ENCODE results near the gene ADIRF.
"Not testable (repeated sequence)": the region's sequence is repeated elsewhere in the genome, so short reads cannot be mapped to it uniquely, and the experiment has no call there.

Gene ADIRF

DNA sequence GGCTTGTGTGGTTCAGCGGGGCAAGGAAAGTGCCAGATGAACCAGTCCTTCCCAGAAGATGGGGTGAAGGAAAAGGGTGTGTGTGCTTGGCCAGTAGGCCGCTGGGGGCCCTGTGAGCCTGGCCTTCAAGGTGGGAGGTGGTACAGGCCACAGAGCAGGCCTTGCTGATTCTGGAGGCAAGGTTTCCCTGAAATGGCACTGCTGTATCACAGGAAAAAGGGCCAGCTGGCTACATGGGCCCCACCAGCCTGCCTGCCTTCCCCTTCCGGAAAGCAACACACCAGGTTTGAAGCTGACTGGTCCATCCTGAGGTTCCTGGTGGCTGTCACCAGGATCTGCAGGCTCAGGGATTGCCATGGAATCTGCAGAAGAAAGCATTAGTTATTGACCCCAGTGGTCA, 23.4 kb upstream of the ADIRF start:
- Mint-ChIP-seq H3K4me1 (peaks cover 12% of the 10 kb centered on the region), H3K27me3 (ENCODE audit: low read depth) (peaks cover 4% of the 10 kb centered on the region), H3K36me3 (ENCODE audit: low read depth) (no peaks in the 10 kb centered on the region), H3K4me3 (no peak overlapping the region), H3K9me3 (peaks cover 7% of the 10 kb centered on the region), H3K27ac (peak overlapping the region in 1 of 3 experiments; percentile 38)
- TF ChIP-seq, protein P1, sequence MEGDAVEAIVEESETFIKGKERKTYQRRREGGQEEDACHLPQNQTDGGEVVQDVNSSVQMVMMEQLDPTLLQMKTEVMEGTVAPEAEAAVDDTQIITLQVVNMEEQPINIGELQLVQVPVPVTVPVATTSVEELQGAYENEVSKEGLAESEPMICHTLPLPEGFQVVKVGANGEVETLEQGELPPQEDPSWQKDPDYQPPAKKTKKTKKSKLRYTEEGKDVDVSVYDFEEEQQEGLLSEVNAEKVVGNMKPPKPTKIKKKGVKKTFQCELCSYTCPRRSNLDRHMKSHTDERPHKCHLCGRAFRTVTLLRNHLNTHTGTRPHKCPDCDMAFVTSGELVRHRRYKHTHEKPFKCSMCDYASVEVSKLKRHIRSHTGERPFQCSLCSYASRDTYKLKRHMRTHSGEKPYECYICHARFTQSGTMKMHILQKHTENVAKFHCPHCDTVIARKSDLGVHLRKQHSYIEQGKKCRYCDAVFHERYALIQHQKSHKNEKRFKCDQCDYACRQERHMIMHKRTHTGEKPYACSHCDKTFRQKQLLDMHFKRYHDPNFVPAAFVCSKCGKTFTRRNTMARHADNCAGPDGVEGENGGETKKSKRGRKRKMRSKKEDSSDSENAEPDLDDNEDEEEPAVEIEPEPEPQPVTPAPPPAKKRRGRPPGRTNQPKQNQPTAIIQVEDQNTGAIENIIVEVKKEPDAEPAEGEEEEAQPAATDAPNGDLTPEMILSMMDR (IDR thresholded peaks at IDR 0.05; ENCODE audit: unreplicated experiment in 3 of 3): no peak

DNA sequence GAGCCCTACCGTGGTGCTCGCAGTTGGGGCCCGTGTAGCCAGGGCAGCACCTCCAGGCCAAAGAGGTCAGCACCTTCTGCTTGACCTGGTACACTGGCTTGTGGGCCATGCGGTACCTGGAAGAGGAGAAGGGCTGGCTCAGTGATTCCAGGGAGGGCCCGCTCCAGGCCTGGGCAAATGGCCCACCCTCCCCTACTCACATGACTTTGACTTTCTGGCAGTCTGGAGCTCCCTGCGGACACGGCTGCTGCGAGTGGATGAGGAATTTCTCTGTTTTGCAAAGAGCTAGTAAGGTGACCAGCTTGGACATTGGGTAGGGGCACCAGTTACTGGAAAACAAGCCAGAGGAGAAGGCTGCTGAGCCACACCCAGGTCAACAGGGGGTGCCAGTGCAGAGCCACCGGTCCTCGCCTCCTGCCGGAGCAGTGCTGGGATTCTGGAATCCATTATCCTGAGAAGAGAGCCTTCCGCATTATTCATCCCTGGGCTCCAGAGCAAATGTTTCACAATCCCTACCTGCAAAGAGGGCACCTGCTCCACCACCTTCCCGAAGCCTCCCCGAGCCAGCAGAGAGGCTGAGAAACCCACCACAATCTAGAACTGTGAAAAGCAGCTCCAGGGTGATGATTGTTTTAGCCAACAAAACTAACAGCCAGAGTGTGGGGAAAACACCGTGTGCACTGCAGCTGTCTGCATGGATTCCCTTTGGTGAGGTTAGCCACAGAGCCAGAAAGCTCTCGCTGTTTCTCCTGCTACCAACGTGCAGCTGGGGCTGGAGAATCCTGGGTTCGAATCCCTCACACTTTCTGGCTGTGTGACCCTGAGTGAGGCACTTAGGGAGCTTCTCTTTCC, 22.7 kb upstream of the ADIRF start:
- peaks cover 11% of the 10 kb centered on the region for H3K9me3 Mint-ChIP-seq
- peaks cover 4% of the 10 kb centered on the region for H3K27me3 Mint-ChIP-seq (ENCODE audit: low read depth)
- H3K36me3 Mint-ChIP-seq (ENCODE audit: low read depth): peaks cover 3% of the 10 kb centered on the region
- TF ChIP-seq, protein P1 (IDR thresholded peaks at IDR 0.05; ENCODE audit: unreplicated experiment in 3 of 3): peak in 2 of 3 experiments; percentile 11 to 45
- H3K4me3 Mint-ChIP-seq: no peak overlapping the region
- H3K27ac Mint-ChIP-seq: peak overlapping the region in 2 of 3 experiments; percentile 13 to 56
- peaks cover 12% of the 10 kb centered on the region for H3K4me1 Mint-ChIP-seq

DNA sequence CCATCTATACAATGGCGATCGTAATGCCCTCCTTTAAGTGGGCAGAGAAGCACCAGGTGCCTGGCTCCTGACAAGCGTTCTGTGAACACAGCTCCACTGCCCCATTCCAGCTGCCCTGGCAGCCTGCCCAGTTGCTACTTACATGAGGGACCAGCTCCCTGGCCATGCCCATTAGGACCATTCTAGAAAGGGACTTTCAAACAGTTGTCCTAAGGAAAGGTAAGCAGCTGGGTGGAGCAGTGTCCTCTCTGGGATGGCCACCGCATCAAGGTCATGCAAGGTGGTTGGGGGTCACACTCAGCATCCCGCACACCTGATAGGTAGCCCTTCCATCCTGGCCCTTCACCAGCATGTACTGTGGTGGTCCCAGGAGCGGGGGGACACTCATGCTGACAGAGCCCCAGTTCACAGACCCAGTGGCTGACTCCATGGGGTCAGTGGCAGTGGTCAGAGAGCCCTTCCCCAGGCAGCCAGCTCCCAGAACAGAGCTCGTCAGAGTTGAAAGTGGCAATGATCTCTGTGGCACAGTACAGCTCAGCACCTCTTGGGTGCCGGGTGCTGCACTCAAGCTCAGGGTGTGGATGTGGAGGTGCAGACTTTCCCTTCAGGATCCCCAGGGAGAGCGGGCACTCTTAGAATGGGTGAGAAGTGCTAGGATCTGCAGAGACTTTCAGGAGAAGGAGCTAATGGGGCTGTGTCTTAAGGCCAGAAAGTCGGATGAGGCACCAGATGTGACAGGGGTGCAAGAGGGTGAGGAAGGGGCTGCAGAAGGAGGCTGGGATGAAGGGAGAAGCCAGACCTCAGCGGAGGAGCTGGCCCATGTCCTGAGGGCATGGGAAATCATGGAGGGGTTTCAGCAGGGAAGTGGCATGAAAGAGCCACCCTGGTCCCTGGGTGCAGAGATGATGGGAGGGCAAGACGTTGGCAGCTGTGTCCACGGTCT, 21.8 kb upstream of the ADIRF start:
- H3K9me3 Mint-ChIP-seq: peaks cover 12% of the 10 kb centered on the region
- peaks cover 4% of the 10 kb centered on the region for H3K36me3 Mint-ChIP-seq (ENCODE audit: low read depth)
- TF ChIP-seq, protein P1 (IDR thresholded peaks at IDR 0.05; ENCODE audit: unreplicated experiment in 3 of 3): no peak
- H3K27me3 Mint-ChIP-seq (ENCODE audit: low read depth): peaks cover 4% of the 10 kb centered on the region
- peak overlapping the region in 1 of 3 experiments; percentile 5 for H3K27ac Mint-ChIP-seq
- no peak overlapping the region for H3K4me3 Mint-ChIP-seq
- peaks cover 12% of the 10 kb centered on the region for H3K4me1 Mint-ChIP-seq

- not testable (repeated sequence) for H3K27me3 Mint-ChIP-seq (ENCODE audit: low read depth)
Measured at GRCh38 chr10:86947806-86948205, 20.5 kb upstream of the ADIRF start.

DNA sequence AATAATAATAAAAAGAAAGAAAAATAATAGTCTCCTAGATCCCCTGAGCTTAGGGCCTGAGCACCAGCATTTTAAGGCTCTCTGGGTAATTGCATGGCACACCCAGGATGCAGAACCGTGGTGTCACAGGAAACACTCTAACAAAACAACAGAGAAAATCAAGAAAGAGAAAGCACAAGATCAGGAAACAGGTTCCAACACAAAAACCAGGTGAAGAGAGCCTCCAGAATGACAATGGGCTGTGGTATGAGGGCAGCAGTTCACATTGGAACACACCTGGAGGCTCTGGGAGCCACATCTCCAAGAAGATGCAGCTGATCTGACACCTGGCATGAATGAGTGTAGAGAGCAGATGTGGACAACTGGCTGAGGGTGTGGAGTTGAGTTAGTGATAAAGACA, 17.9 kb upstream of the ADIRF start:
- no peak overlapping the region for H3K4me3 Mint-ChIP-seq
- peak overlapping the region in 2 of 3 experiments; percentile 4 to 66 for H3K27ac Mint-ChIP-seq
- peaks cover 21% of the 10 kb centered on the region for H3K4me1 Mint-ChIP-seq
- H3K36me3 Mint-ChIP-seq (ENCODE audit: low read depth): peaks cover 9% of the 10 kb centered on the region
- H3K9me3 Mint-ChIP-seq: peaks cover 27% of the 10 kb centered on the region
- H3K27me3 Mint-ChIP-seq (ENCODE audit: low read depth): peaks cover 7% of the 10 kb centered on the region
- TF ChIP-seq, protein P1 (IDR thresholded peaks at IDR 0.05; ENCODE audit: unreplicated experiment in 3 of 3): no peak

More at GRCh38 chr10:86947806-86948205, 20.5 kb upstream of the ADIRF start:
- peaks cover 12% of the 10 kb centered on the region for H3K4me1 Mint-ChIP-seq
- H3K36me3 Mint-ChIP-seq (ENCODE audit: low read depth); H3K27ac Mint-ChIP-seq; H3K4me3 Mint-ChIP-seq: not testable (repeated sequence)
- H3K9me3 Mint-ChIP-seq: peaks cover 24% of the 10 kb centered on the region

DNA sequence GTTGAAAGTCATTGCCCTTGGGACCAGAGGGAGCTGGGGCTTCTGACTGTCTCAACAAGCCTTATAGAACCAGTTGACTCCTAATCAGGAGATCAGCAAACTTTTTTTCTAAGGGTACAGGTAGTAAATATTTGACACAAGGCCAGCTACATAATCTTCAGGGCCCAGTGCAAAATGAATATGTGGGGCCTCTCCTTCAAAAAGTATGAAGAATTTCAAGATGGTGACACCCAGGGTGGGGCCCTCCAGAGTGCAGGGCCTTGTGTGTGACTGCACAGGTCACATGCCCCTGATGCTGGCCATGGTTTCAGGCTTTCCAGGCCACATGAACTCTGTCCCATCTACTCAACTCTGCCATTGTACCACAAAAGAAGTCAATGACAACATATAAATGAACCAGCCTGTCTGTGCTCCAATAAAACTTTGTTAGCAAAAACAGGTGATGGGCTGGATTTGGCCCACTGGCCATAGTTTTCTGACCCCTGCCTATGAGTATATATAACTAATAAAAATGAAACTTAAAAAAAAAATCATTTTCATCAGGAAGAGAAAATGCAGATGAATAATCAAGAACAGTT, 17.0 kb upstream of the ADIRF start:
- H3K4me1 Mint-ChIP-seq: peaks cover 19% of the 10 kb centered on the region
- H3K9me3 Mint-ChIP-seq: peaks cover 27% of the 10 kb centered on the region
- H3K4me3 Mint-ChIP-seq: no peak overlapping the region
- H3K27me3 Mint-ChIP-seq (ENCODE audit: low read depth): peaks cover 7% of the 10 kb centered on the region
- peaks cover 9% of the 10 kb centered on the region for H3K36me3 Mint-ChIP-seq (ENCODE audit: low read depth)
- TF ChIP-seq, protein P1 (IDR thresholded peaks at IDR 0.05; ENCODE audit: unreplicated experiment in 3 of 3): no peak
- peak overlapping the region in 1 of 3 experiments; percentile 33 for H3K27ac Mint-ChIP-seq

Data from nephron (organoid).